ENCODE measurements around the gene BABAM2. TPM values are rescaled to one million over a fixed set of nuclear protein-coding genes. Genes with fewer than 3 reads are reported as not detected.

Gene BABAM2
- total RNA-seq, 1 donor from 2014 or later: 58.9 TPM

GRCh38 chr2:28202719-28203118 is 312.2 kb downstream of the BABAM2 start:
- DNase-seq: no peak
- H3K4me3 ChIP-seq: no peak overlapping the region
- H3K27me3 ChIP-seq (ENCODE audit: low read depth): no peaks in the 10 kb centered on the region
- peaks cover 22% of the 10 kb centered on the region for H3K4me1 ChIP-seq
- H3K27ac ChIP-seq (replicated peaks): peak overlapping the region; percentile 53
- intact Hi-C loops (cut with micrococcal nuclease): no loop called here
- H3K36me3 ChIP-seq: no peaks in the 10 kb centered on the region
- no peaks in the 10 kb centered on the region for H3K9me3 ChIP-seq (replicated peaks)
- no peak for TF ChIP-seq CTCF (IDR thresholded peaks at IDR 0.05; ENCODE audit: borderline replicate concordance)

- Histone ChIP-seq H3K27ac (replicated peaks) (no peak overlapping the region), H3K4me3 (no peak overlapping the region), H3K27me3 (ENCODE audit: low read depth) (no peaks in the 10 kb centered on the region), H3K4me1 (peaks cover 15% of the 10 kb centered on the region), H3K9me3 (replicated peaks) (no peaks in the 10 kb centered on the region), H3K36me3 (no peaks in the 10 kb centered on the region)
- DNase-seq: no peak
- intact Hi-C loops (cut with micrococcal nuclease): no loop called here
- TF ChIP-seq CTCF (IDR thresholded peaks at IDR 0.05; ENCODE audit: borderline replicate concordance): no peak
These were observed 316.2 kb downstream of the BABAM2 start for GRCh38 chr2:28206762-28207161.

GRCh38 chr2:28209261-28209691 is 318.7 kb downstream of the BABAM2 start:
- Histone ChIP-seq H3K27ac (replicated peaks) (no peak overlapping the region), H3K36me3 (no peaks in the 10 kb centered on the region), H3K9me3 (replicated peaks) (no peaks in the 10 kb centered on the region), H3K4me3 (no peak overlapping the region), H3K27me3 (ENCODE audit: low read depth) (no peaks in the 10 kb centered on the region), H3K4me1 (peaks cover 6% of the 10 kb centered on the region)
- DNase-seq: no peak
- intact Hi-C loops (cut with micrococcal nuclease): no loop called here
- no peak for TF ChIP-seq CTCF (IDR thresholded peaks at IDR 0.05; ENCODE audit: borderline replicate concordance)

- TF ChIP-seq CTCF (IDR thresholded peaks at IDR 0.05; ENCODE audit: borderline replicate concordance): no peak
- DNase-seq: no peak
- H3K4me3 ChIP-seq: no peak overlapping the region
- no peaks in the 10 kb centered on the region for H3K36me3 ChIP-seq
- intact Hi-C loops (cut with micrococcal nuclease): loop anchor here (10.0 kb wide), 1 partner anchor 45 kb away; no protein-coding TSS in a partner anchor
- H3K27ac ChIP-seq (replicated peaks): no peak overlapping the region
- no peaks in the 10 kb centered on the region for H3K9me3 ChIP-seq (replicated peaks)
- H3K27me3 ChIP-seq (ENCODE audit: low read depth): no peaks in the 10 kb centered on the region
- H3K4me1 ChIP-seq: peaks cover 6% of the 10 kb centered on the region
These were observed 319.3 kb downstream of the BABAM2 start for GRCh38 chr2:28209864-28210263.

GRCh38 chr2:28210535-28210934 is 320.0 kb downstream of the BABAM2 start:
- no peaks in the 10 kb centered on the region for H3K36me3 ChIP-seq
- intact Hi-C loops (cut with micrococcal nuclease): loop anchor here (10.0 kb wide), 1 partner anchor 46 kb away; no protein-coding TSS in a partner anchor
- no peak overlapping the region for H3K27ac ChIP-seq (replicated peaks)
- H3K27me3 ChIP-seq (ENCODE audit: low read depth): no peaks in the 10 kb centered on the region
- H3K4me1 ChIP-seq: peaks cover 6% of the 10 kb centered on the region
- no peak for DNase-seq
- H3K9me3 ChIP-seq (replicated peaks): no peaks in the 10 kb centered on the region
- TF ChIP-seq CTCF (IDR thresholded peaks at IDR 0.05; ENCODE audit: borderline replicate concordance): no peak
- no peak overlapping the region for H3K4me3 ChIP-seq

Measured in left ventricle myocardium inferior (tissue), 1 donor.